Stimulated activated CD8-positive, alpha-beta memory T cell treated with anti-CD3 and anti-CD28 coated beads, Interleukin-15, amount 100 ng/mL, for 48 hours (primary cell): ENCODE results near the gene CHRD.
A peak's percentile ranks its signal among the peaks of the same experiment; 100 is the strongest.
"Not testable (repeated sequence)": the region's sequence is repeated elsewhere in the genome, so short reads cannot be mapped to it uniquely, and the experiment has no call there.

Source experiments
- DNase-seq, 2 donors: peaks; one replicate each; pipeline ENCODE4 v3.0.0-alpha.2; 2020; ENCODE audit warnings: low read depth in 2 of 2

The CHRD gene

DNA sequence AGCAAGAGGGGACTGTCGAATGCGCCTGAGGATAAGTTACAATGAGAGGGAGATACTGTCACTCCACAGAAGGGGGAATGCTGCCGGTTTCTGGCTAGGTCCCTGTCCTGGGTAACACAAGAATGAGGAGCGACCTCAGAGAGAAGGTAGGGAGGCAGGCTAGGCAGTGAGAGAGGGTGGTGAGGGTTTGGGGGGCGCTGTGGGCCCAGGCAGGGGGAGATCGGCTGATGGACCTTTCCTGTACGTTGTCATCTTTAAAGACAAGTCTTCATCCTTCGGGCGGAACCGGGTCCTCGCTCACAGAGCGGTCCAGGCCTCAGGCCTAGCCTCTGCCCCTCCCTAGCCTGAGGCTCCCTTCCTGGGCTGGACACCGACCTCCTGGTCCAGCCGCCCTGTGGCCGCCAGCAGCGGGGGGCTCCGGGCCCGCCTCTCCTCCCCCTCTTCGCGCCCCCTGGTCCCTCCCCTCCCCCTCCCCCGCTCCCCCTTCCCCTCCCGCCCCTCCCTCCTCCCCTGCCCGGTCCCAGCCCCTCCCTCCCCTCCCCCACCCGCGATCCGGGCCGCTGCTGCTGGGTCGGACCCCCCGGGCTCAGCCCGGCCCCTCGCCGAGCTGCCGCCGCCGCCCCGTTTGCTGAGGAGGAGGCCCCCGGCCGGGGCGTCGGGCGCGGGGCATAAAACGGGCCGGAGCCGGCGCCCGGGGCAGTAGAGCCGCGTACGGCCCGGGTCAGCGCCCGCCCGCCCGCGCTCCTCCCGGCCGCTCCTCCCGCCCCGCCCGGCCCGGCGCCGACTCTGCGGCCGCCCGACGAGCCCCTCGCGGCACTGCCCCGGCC, at the start of gene CHRD:
Gene CHRD, plus strand, starts transcription at position 697 of the 827 bp plus-strand sequence. CDS start 265 bp downstream, outside the sequence.
- DNase-seq, result no peak

DNA sequence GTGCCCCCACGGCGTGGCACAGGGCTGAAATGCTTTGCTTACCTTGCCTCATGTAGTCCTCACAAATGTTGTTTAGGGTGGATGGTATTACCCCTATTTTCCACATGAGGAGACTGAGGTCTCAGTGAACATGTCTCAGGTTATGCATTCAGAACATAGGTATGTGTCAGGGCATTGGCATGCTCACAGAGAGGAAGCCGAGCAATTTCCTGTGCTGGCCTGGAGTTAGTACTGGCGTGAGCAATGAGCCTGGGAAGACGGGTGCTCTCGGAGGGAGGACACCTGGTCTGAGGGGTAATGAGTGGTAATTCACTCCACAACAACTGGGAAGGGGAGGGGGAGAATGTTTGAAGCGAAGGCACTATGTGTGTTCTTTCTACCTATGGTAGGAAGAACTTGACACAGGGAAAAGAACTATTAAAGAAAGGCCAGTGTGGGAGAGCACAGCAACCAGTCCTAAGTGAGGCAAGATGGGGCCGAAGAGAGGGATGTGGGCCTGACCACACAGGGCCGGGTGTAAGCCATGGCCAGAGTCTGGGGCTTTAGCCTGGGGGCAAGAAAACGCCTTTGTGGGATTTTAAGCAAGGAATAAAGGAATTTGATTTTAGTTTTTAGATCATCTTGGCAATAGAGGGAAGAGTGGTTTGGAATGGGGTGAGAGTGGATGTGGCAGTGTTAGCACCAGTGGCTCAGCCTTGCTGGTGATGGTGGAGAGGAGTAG, 47.3 kb upstream of the CHRD start:
- no peak for DNase-seq

DNA sequence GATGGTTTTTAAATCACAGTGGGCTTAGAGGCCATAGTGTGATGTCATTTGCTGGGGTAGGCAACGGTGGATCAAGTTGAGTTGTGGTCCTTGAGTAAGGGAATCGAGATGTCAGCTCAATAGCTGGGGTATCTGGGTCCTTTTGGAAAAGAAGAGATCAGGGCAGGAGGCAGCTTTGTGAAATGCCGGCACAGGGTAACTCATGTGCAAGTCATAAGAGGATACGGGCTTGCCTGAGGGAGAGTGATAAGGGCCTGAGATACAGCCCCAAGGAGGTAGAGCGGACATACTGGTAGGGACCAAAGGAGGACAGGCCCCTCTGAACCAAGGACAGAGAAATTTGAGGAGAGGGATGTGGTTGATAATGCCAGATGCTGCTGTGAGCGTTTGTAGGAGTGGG, 46.7 kb upstream of the CHRD start:
- no peak for DNase-seq

DNA sequence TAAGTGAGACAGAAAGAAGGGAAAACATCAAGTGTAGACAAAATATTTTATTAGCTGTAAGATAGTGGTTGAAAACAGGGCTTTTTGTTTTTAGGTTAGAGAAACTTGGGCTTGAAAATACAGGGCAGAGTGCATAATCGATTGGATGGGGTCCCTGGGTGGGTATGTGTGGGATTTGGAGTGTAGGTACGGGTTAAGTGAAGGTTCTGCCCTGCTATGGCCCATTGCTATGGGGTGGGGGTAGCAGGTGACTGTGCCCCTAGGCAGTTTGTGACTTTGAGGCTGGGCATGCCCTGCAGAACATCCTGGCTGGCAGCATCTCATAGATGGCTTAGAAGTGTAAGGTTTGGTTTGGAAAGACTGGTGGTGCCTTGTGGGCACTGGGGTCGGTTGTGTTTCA, 46.2 kb upstream of the CHRD start:
- no peak for DNase-seq

DNA sequence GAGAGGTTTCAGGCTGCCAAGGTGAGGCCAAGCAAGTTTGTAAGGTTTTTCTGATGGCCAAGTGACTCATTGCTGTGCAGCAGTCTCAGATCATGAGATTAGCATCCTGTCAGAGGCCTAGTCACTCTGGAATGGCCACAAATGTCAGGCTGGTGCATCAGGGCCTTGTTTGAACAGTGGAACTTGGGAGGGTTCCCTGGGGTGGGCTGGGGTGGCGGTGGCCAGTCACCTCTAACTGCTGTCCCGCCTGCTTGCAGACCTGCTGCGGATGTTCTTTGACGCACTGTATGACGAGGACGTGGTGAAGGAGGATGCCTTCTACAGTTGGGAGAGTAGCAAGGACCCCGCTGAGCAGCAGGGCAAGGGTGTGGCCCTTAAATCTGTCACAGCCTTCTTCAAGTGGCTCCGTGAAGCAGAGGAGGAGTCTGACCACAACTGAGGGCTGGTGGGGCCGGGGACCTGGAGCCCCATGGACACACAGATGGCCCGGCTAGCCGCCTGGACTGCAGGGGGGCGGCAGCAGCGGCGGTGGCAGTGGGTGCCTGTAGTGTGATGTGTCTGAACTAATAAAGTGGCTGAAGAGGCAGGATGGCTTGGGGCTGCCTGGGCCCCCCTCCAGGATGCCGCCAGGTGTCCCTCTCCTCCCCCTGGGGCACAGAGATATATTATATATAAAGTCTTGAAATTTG, 45.2 kb upstream of the CHRD start:
- peak; percentile 39 to 42 for DNase-seq

DNA sequence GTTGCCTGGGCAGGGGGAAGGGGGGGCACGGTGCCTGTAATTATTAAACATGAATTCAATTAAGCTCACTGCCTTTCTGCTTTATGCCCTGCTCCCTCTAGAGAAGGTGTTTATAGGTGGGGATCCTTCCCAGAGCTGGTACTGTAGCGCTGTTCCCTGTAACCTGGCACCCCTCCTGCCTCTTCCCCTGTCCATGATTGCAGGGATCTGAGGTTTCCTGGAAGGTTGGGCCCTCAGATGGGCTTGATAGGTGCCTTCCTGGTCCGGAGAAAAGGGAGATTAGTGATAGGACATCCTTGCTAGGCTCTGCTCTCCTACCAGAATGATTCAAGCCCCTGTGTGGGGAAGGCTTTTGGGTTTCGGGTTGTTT, 44.6 kb upstream of the CHRD start:
- no peak for DNase-seq

DNA sequence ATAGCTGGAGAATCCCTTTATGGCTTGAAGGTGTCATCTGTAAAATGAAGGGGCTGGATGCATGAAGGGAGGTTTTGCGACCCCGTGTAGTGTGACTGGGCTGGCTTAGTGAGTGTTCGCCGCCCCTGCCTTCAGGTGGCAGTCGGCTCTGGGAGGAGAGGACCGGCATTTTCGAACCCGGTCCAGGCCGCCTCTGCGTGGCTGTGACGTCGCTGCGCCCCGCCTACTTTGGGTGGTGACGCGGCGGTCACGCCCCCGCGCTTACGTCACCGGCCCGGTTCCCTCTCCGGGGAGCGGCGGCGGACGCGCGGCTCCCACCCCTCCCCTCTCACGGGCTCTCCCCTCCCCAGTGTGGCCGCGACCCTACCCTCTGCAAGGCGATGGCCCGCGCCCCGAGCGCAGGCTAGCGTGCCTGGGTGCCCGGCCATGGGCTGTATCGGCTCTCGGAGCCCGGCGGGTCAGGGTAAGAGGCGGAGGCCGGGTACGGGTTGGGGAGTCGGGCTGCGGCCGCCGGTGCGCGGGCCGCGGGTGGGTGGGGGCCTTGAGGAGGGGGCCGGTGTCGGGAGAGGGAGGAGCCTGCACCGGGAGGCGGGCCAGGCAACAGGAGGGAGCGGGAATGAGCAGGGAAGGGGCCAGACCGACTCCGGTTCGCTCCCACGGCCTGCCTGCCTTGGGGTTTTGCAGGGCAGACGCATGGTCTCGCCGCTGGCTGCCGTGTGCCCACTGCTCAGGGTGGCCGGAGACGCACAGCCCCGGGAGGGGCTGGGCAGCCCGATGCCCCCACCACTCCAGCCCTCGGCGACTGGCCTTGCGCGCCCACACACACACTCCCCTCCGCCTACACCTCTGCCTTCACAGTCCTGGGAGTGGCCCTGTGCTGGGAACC, 44.0 kb upstream of the CHRD start:
- peak; percentile 73 to 77 for DNase-seq

DNA sequence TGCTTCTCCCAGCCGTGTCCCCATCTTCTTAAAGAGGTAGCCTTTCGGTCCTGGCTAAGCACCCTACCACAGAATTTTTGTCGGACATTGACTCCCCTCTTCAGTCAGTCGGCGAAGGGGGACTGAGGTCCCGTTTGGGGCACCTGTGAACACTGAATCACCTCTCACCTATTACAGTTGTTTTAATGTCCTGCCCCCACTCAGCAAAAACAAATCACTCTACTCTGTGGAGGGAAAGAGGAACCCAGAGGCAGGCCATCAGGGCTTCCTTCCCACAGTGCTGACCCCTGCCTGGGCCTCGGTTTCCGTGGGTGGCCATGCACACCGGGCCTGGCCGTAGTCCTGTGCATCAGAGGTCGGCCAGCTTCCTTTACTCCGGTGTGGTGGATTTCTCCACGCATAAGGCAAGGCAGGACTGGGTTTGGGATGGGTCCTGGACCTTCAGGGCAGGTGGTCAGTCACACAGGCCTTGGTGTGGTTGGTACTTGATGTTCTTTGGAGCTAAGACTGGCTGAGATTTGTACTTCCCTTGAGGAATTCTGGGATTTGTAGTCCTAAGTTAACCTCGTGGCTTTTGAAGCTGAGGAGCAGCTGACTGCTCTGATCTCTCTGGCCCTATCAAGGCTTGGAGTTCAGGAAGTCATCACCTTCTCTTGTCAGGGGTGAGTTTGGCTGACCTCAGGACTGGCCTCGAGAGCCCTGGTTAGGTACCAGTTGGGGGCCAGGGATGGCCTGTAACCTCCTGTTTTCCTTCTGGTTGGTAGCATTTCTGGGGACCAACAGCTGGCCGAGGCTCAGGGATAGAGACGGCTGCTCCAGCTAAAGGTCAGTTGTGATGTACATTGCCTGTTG, 43.1 kb upstream of the CHRD start:
- no peak for DNase-seq

DNA sequence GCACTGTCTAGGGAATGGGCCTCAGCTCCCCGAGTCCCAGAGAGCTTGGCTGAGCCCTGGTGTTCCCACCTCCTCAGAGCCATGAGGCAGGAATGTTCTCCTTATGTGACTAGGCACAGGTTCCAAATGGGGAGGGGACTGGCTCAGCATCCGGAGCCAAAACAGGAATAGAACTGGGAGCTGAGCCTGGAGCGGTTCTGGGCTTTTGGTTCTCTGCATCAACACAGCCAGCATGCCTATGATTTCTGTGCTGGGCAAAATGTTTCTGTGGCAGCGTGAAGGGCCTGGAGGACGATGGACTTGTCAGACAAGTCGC, 42.5 kb upstream of the CHRD start, which contains the start of gene FAM131A:
Gene FAM131A, plus strand, starts transcription at position 202 of the 316 bp plus-strand sequence. Its CDS starts 31 bp downstream, at position 233.
- no peak for DNase-seq

DNA sequence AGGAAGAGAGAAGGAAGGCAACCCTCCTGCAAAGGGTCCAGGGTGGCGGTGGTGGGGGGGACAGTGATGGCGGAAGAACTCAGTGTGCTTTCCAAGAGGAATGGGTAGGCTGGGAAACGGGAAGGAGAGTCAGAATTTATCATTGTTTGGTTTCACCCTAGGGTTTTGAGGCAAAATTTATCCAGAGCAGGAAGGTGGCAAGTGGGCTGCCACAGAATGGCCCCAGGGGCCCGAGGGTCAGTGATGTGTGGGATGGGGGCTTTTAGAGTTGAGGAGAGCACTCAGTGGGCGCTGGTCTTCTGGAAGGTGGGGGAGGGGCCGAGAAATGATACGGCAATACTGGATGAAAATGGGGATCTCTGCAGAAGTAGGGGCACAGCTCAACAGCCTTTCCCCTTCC, 41.9 kb upstream of the CHRD start:
- DNase-seq, result no peak

DNA sequence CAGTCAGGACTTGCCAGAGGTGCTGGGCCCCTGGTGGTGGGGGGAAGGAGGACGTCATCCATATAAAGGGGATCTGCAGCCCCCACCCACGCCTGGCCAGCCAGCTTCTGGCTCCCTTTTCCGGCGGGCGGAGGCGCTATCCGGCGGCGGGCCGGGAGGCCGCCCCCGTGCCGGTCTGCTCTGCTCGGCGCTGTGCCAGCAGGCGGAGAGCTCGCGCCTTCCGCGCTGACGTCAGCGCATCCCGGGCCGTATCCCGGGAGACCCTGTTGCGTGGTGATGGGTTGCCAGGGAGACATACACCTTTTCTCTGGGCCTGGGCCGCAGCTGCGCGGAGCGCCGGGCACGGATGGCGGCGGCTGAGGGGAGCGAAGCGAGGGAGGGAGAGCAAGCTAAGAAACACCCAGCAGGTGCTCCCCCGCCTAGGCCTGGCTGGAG, 41.3 kb upstream of the CHRD start:
- no peak for DNase-seq

DNA sequence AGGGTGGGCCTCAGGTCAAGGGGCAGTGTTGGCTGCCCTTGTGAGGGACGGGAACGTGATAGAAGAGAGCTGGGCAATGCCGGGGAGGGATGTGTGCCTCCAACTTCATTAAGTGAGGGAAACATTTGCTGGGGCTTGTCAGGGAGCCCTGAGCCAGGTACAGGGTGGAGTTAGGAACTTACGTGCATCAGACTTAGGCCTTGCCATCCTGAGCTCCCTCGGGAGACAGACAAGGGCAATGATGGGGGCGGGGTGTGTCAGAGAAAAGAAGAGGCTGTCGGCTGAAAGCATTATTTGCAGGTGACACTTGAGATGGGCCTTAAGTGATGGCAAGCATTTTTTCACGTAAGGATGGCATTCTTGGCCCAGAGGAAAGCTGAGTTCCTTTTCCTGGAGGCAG, 40.9 kb upstream of the CHRD start:
- no peak for DNase-seq

DNA sequence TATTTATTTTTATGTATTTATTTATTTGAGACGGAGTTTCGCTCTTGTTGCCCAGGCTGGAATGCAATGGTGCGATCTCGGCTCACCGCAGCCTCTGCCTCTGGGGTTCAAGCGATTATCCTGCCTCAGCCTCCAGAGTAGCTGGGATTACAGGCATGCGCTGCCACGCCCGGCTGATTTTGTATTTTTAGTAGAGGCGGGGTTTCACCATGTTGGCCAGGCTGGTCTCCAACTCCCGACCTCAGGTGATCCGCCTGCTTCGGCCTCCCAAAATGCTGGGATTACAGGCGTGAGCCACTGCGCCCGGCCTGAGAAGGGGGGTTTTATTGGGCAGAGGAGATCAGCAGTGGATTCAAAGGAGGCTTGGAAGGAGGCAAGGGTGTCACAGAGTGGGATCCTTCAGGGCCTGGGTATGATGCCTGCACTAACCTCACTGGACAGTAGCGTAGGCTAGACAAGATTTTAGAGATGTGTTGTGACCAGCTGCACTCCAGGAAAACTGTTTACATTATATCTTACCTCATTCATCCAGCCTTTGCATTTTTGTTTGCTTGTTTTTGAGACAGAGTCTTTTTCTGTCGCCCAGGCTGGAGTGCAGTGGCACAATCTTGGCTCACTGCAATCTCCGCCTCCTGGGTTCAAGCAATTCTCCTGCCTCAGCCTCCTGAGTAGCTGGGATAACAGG, 40.3 kb upstream of the CHRD start:
- not testable (repeated sequence) for DNase-seq

DNA sequence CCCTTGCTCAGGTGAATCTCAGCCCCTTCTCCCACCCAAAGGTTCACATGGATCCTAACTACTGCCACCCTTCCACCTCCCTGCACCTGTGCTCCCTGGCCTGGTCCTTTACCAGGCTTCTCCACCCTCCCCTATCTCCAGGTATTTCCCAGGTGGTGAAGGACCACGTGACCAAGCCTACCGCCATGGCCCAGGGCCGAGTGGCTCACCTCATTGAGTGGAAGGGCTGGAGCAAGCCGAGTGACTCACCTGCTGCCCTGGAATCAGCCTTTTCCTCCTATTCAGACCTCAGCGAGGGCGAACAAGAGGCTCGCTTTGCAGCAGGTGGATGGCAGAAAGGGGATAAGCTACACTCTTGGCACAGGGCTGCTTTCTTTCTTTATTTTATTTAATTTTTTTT, 37.9 kb upstream of the CHRD start:
- DNase-seq, result no peak

DNA sequence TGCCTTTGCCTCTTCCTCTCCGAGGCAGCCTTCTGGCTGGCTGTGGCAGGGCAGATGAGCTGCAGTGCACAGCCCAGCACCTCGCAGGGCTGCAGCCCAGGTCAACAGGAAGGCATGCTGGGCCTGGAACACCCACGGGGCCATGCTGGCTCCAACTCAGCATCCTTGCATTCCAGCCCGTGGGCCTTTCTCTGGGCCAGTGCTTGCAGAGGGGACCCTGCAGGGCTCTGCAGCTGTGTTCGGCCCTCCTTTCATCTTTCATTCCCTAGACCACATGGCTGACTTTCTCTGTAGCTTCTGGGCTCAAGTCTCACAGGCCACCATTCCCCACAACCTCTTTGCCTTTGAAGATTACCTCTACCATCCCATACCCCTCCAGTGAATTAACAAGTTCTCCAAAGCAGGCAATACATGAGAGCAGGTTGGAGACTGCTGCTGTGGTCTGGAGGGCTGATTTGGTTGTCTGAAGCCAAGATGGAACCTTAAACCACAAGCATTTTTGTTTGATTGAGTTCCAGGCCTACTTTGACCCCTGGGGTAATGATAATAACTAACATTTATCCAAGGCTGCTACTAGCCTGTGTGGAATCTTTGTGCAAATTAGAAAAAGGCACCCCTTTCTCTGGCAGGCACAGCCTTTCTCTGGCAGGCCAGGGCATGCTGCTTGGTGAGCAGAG, 36.5 kb upstream of the CHRD start:
- DNase-seq, result no peak

DNA sequence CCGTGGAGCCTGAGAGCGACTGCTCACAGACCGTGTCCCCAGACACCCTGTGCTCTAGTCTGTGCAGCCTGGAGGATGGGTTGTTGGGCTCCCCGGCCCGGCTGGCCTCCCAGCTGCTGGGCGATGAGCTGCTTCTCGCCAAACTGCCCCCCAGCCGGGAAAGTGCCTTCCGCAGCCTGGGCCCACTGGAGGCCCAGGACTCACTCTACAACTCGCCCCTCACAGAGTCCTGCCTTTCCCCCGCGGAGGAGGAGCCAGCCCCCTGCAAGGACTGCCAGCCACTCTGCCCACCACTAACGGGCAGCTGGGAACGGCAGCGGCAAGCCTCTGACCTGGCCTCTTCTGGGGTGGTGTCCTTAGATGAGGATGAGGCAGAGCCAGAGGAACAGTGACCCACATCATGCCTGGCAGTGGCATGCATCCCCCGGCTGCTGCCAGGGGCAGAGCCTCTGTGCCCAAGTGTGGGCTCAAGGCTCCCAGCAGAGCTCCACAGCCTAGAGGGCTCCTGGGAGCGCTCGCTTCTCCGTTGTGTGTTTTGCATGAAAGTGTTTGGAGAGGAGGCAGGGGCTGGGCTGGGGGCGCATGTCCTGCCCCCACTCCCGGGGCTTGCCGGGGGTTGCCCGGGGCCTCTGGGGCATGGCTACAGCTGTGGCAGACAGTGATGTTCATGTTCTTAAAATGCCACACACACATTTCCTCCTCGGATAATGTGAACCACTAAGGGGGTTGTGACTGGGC, 35.1 kb upstream of the CHRD start:
- DNase-seq, result no peak

DNA sequence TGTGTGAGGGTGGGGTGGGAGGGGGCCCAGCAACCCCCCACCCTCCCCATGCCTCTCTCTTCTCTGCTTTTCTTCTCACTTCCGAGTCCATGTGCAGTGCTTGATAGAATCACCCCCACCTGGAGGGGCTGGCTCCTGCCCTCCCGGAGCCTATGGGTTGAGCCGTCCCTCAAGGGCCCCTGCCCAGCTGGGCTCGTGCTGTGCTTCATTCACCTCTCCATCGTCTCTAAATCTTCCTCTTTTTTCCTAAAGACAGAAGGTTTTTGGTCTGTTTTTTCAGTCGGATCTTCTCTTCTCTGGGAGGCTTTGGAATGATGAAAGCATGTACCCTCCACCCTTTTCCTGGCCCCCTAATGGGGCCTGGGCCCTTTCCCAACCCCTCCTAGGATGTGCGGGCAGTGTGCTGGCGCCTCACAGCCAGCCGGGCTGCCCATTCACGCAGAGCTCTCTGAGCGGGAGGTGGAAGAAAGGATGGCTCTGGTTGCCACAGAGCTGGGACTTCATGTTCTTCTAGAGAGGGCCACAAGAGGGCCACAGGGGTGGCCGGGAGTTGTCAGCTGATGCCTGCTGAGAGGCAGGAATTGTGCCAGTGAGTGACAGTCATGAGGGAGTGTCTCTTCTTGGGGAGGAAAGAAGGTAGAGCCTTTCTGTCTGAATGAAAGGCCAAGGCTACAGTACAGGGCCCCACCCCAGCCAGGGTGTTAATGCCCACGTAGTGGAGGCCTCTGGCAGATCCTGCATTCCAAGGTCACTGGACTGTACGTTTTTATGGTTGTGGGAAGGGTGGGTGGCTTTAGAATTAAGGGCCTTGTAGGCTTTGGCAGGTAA, 34.3 kb upstream of the CHRD start:
- no peak for DNase-seq
